ENCODE results near the gene MLPH.

Gene MLPH

GRCh38 chr2:237601453-237602116 is 114.5 kb downstream of the MLPH start:
- DNase-seq (ENCODE audit: low read depth in 3 of 3), result no peak

DNA sequence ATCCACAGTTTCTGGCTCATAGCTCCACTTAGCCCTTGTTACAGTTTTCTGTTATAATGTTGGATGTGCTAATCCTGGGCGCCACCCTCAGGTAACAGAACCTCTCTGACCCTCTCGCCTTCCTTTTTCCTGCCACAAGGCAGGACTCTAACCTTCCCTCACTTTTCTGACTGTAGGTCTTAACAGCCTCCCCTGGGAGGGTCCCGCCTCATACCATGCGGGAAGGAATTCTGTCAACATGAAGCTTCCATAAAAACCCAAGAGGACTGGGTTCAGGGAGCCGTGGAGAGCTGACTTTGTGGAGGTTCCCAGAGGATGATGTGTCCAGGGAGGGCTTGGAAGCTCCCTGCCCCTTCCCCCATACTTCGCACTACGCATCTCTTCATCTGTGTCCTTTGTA is 115.4 kb downstream of the MLPH start:
- DNase-seq (ENCODE audit: low read depth in 3 of 3), result no peak

DNA sequence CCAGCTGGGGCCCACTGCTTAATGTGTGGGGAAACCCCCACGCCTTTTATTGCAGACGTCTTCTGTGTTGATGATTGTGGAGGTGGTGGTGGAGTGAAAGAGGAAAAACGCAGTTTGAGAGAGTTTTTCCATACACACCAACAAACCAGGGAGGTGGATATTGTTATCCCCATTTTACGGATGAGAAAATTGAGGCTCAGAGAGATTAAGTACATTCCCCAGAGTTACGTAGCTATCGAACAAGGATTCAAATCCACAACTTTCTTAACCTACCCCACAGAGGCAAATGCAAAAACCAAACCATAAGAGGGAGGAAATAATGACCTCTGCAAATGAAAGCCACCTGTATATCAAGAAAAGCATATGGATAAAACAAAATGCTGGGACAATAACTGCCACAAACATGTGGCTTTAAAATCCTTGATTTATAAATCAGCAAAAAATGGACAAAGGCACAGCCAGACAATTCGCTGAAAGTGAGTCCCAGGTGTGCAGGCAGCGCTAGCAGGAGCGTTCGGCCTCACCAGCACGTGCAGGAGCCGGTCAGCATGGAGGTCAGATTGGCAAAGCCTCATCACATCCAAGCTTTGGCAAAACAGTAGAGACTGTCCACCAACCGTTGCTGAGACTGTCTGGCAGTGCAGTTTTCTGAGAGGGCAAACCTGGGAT is 116.1 kb downstream of the MLPH start:
- DNase-seq (ENCODE audit: low read depth in 3 of 3), result no peak

- DNase-seq (ENCODE audit: low read depth in 3 of 3), result peak in 1 of 3 experiments; percentile 31
These were observed 116.8 kb downstream of the MLPH start for GRCh38 chr2:237603718-237604362.

DNA sequence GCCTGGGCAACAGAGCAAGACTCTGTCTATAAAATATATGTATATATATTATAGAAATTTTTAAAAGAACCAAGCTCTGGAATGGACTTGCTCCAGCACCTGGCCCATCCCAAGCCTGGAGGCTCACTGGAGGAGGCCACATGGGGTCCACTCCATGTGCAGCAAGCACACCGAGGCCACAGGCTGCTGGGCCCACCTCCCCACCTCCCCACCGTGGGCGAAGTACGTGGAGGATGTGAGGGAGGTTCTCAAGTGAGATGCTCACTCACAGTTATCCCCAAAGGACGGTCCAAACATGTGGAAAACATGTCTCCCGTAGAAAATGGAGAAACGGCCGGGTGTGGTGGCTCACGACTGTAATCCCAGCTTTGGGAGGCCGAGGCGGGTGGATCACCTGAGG is 117.3 kb downstream of the MLPH start:
- no peak for DNase-seq (ENCODE audit: low read depth in 3 of 3)
